ENCODE measurements around the gene ELP5.

- TF ChIP-seq CTCF (IDR thresholded peaks at IDR 0.05) (peak in 2 of 7 experiments; percentile 0 to 19), POLR2A (IDR thresholded peaks at IDR 0.05) (peak in 1 of 4 donors; percentile 33)
Observed at GRCh38 chr17:7252176-7253043, at the start of gene ELP5.
